H9 (cell line): ENCODE measurements around the gene PPP1R27. TPM values are rescaled to one million over a fixed set of nuclear protein-coding genes. Genes with fewer than 3 reads are reported as not detected.

Experiments used
- DNase-seq: peaks from one replicate; pipeline ENCODE4 v3.0.0-alpha.2; 2017
- H2AFZ ChIP-seq: one replicate; pipeline ENCODE4 v1.6.1; 2013; ENCODE audit warnings: mild to moderate bottlenecking, low read length, control low read depth, moderate library complexity
- H2AK5ac ChIP-seq: 2 replicates; pipeline ENCODE4 v1.6.1; 2013; ENCODE audit warnings: low read length, control low read depth, mixed read lengths; ENCODE audit not compliant: insufficient read length
- H2BK120ac ChIP-seq: one replicate; pipeline ENCODE4 v1.6.1; 2013; ENCODE audit warnings: low read depth, mild to moderate bottlenecking, low read length, control low read depth, inconsistent platforms; ENCODE audit not compliant: poor library complexity, severe bottlenecking
- H2BK12ac ChIP-seq: 2 replicates; pipeline ENCODE4 v1.6.1; 2013; ENCODE audit warnings: low read length, control low read depth, mixed read lengths, low read depth; ENCODE audit not compliant: insufficient read length
- H2BK15ac ChIP-seq: 2 replicates; pipeline ENCODE4 v1.6.1; 2013; ENCODE audit warnings: low read depth, low read length, control low read depth
- H2BK20ac ChIP-seq: one replicate; pipeline ENCODE4 v1.6.1; 2013; ENCODE audit warnings: low read depth, mild to moderate bottlenecking, low read length, control low read depth, inconsistent platforms; ENCODE audit not compliant: poor library complexity, severe bottlenecking
- H2BK5ac ChIP-seq: 2 replicates; pipeline ENCODE4 v1.6.1; 2013; ENCODE audit warnings: low read length, control low read depth, mixed read lengths; ENCODE audit not compliant: insufficient read length
- H3K14ac ChIP-seq: 2 replicates; pipeline ENCODE4 v1.6.1; 2013; ENCODE audit warnings: low read length, control low read depth; ENCODE audit not compliant: insufficient read depth
- H3K18ac ChIP-seq: 2 replicates; pipeline ENCODE4 v1.6.1; 2013; ENCODE audit warnings: low read depth, mild to moderate bottlenecking, mixed read lengths, low read length, control low read depth; ENCODE audit not compliant: insufficient read length
- H3K23ac ChIP-seq: 2 replicates; pipeline ENCODE4 v1.6.1; 2013; ENCODE audit warnings: low read length, control low read depth, mixed read lengths, low read depth; ENCODE audit not compliant: insufficient read length
- H3K23me2 ChIP-seq: 2 replicates; pipeline ENCODE4 v1.6.1; 2013; ENCODE audit warnings: low read depth, mild to moderate bottlenecking, mixed read lengths, low read length, control low read depth; ENCODE audit not compliant: insufficient read length, poor library complexity, severe bottlenecking
- H3K27ac ChIP-seq: 2 replicates; pipeline ENCODE4 v1.5.1; 2013; ENCODE audit warnings: low read length, control low read depth, mixed read lengths, low read depth; ENCODE audit not compliant: insufficient read length
- H3K27me3 ChIP-seq: 2 replicates; pipeline ENCODE4 v1.6.1; 2013; ENCODE audit warnings: low read length, control low read depth, inconsistent platforms; ENCODE audit not compliant: insufficient read depth
- H3K4ac ChIP-seq: 2 replicates; pipeline ENCODE4 v1.6.1; 2013; ENCODE audit warnings: low read depth, mild to moderate bottlenecking, control low read depth, inconsistent platforms, low read length, moderate library complexity
- H3K4me1 ChIP-seq: 2 replicates; pipeline ENCODE4 v1.6.1; 2013; ENCODE audit warnings: low read length, control low read depth, inconsistent platforms; ENCODE audit not compliant: insufficient read depth
- H3K4me2 ChIP-seq: 2 replicates; pipeline ENCODE4 v1.6.1; 2013; ENCODE audit warnings: low read length, control low read depth, mixed read lengths; ENCODE audit not compliant: insufficient read length, insufficient read depth
- H3K56ac ChIP-seq: 2 replicates; pipeline ENCODE4 v1.6.1; 2013; ENCODE audit warnings: low read depth, mild to moderate bottlenecking, mixed read lengths, low read length, control low read depth; ENCODE audit not compliant: insufficient read length
- H3K79me1 ChIP-seq: 2 replicates; pipeline ENCODE4 v1.6.1; 2013; ENCODE audit warnings: low read depth, mild to moderate bottlenecking, moderate library complexity, low read length, control low read depth, inconsistent platforms; ENCODE audit not compliant: insufficient read depth, poor library complexity, severe bottlenecking
- H3K79me2 ChIP-seq: 2 replicates; pipeline ENCODE4 v1.6.1; 2013; ENCODE audit warnings: low read length, control low read depth, inconsistent platforms; ENCODE audit not compliant: insufficient read depth
- H3K9ac ChIP-seq: 2 replicates; pipeline ENCODE4 v1.6.1; 2013; ENCODE audit warnings: low read length, control low read depth, mixed read lengths; ENCODE audit not compliant: insufficient read length; ENCODE audit errors: extremely low read depth
- H3K9me3 ChIP-seq: one replicate; pipeline ENCODE4 v1.6.1; 2013; ENCODE audit warnings: low read depth, low read length, inconsistent platforms; ENCODE audit not compliant: control insufficient read depth
- H3T11ph ChIP-seq: one replicate; pipeline ENCODE4 v1.6.1; 2013; ENCODE audit warnings: mild to moderate bottlenecking, low read length, control low read depth, inconsistent platforms
- H4K20me1 ChIP-seq: one replicate; pipeline ENCODE4 v1.6.1; 2013; ENCODE audit not compliant: control insufficient read depth, insufficient read length, insufficient read depth
- H4K5ac ChIP-seq: 2 replicates; pipeline ENCODE4 v1.6.1; 2013; ENCODE audit warnings: low read depth, mild to moderate bottlenecking, mixed read lengths, low read length, control low read depth; ENCODE audit not compliant: insufficient read length
- H4K8ac ChIP-seq: replicated peaks from 2 replicates; pipeline ENCODE4 v1.6.1; 2013; ENCODE audit warnings: low read length, control low read depth, mixed read lengths, low read depth; ENCODE audit not compliant: insufficient read length
- H4K91ac ChIP-seq: 2 replicates; pipeline ENCODE4 v1.6.1; 2013; ENCODE audit warnings: low read depth, mild to moderate bottlenecking, moderate library complexity, mixed read lengths, low read length, control low read depth; ENCODE audit not compliant: insufficient read length
- H3K27ac Mint-ChIP-seq, 3 experiments: 2 replicates in 2 of 3; 3 replicates in 1 of 3; pipeline ENCODE4 v1.8.0; 2020 to 2021; ENCODE audit warnings: mixed read lengths in 3 of 3, mild to moderate bottlenecking in 1 of 3, moderate library complexity in 1 of 3
- H3K27me3 Mint-ChIP-seq: 2 replicates; pipeline ENCODE4 v1.8.0; 2021; ENCODE audit warnings: low read depth, mild to moderate bottlenecking, moderate library complexity, mixed read lengths
- H3K36me3 Mint-ChIP-seq, 3 experiments: 2 replicates in 2 of 3; 3 replicates in 1 of 3; pipeline ENCODE4 v1.8.0; 2020 to 2021; ENCODE audit warnings: low read depth in 3 of 3, mixed read lengths in 3 of 3; ENCODE audit not compliant: insufficient read depth in 1 of 3
- H3K4me1 Mint-ChIP-seq, 2 experiments: 2 replicates each; pipeline ENCODE4 v1.8.0; 2020; ENCODE audit warnings: mixed read lengths in 2 of 2
- H3K4me3 Mint-ChIP-seq, 2 experiments: 2 replicates in 1 of 2; 3 replicates in 1 of 2; pipeline ENCODE4 v1.8.0; 2020 to 2021; ENCODE audit warnings: mild to moderate bottlenecking in 2 of 2, mixed read lengths in 2 of 2, moderate library complexity in 1 of 2
- H3K9me3 Mint-ChIP-seq, 2 experiments: 2 replicates in 1 of 2; 3 replicates in 1 of 2; pipeline ENCODE4 v1.8.0; 2020; ENCODE audit warnings: mild to moderate bottlenecking in 2 of 2, mixed read lengths in 2 of 2, moderate library complexity in 1 of 2
- WGBS: extraction: QIAGEN DNeasy Blood & Tissue Kit; methylation state at CpG from one replicate; pipeline ENCODE4 v1.1.7; 2013; ENCODE audit warnings: missing lambda C conversion rate, low lambda C conversion rate, mixed read lengths; ENCODE audit not compliant: insufficient read length; ENCODE audit errors: extremely low coverage; 5-methylcytosine and 5-hydroxymethylcytosine counted together
- total RNA-seq: library from RNA; stranded (reverse); gene quantifications from 2 replicates; pipeline ENCODE4 v1.2.1, GENCODE V29; 2021
- TF ChIP-seq, protein P1 (sequence below): fragments of 200-600 bp; sonication (generic); conservative IDR thresholded peaks from 3 replicates; pipeline ENCODE4 v1.8.0; 2021; ENCODE audit warnings: antibody characterized with exemption, mild to moderate bottlenecking

PPP1R27 gene
- total RNA-seq, 1 experiment from 2014 or later, result 0.22 TPM

DNA sequence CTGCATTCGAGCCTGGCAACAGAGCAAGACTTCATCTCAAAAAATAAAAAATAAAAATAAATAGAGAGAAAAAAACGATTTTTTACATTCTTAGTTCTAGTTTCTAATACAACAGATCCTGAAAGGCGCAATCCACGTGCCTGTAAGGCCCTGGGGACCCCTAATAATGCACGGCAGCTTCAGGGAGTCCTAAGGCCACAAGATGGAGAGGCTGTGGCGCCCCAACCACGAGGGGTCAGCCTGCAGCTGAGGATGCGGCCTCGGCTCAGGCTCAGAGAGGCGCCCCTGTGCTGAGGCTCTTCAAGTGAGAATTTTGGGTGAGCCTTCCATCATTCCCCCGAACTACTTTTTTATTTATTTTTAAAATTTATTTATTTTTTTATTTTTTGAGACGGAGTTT is 14.6 kb upstream of the PPP1R27 start:
- no CpG with 5 or more reads among the region's 12 CpGs for WGBS
- Histone ChIP-seq H3K79me1 (no peaks in the 10 kb centered on the region), H3K56ac (no peak overlapping the region), H3K9me3 (no peaks in the 10 kb centered on the region), H3T11ph (no peak overlapping the region), H3K27ac (no peak overlapping the region), H3K4me2 (no peak overlapping the region), H3K4ac (no peak overlapping the region), H3K18ac (no peak overlapping the region), H4K20me1 (peaks cover 2% of the 10 kb centered on the region), H3K14ac (no peak overlapping the region), H4K5ac (no peak overlapping the region), H2AK5ac (no peak overlapping the region), H3K4me1 (no peaks in the 10 kb centered on the region), H3K9ac (no peak overlapping the region), H4K91ac (no peak overlapping the region), H2BK20ac (no peak overlapping the region), H2BK12ac (no peak overlapping the region), H3K27me3 (no peaks in the 10 kb centered on the region), H2AFZ (no peak overlapping the region), H4K8ac (no peak overlapping the region), H2BK5ac (no peak overlapping the region), H2BK120ac (no peak overlapping the region), H3K23me2 (no peaks in the 10 kb centered on the region), H3K79me2 (no peaks in the 10 kb centered on the region), H3K23ac (no peak overlapping the region), H2BK15ac (no peak overlapping the region)
- Mint-ChIP-seq H3K27me3 (no peaks in the 10 kb centered on the region; the same call in 1 of the 2 replicates), H3K27ac (no peak overlapping the region), H3K36me3 (peaks cover 35 to 70% (median 64%) of the 10 kb centered on the region in 3 experiments; a peak in 6 of 7 replicates), H3K4me1 (no peaks in the 10 kb centered on the region), H3K4me3 (no peak overlapping the region), H3K9me3 (no peaks in the 10 kb centered on the region)
- DNase-seq, result no peak
- TF ChIP-seq, protein P1, sequence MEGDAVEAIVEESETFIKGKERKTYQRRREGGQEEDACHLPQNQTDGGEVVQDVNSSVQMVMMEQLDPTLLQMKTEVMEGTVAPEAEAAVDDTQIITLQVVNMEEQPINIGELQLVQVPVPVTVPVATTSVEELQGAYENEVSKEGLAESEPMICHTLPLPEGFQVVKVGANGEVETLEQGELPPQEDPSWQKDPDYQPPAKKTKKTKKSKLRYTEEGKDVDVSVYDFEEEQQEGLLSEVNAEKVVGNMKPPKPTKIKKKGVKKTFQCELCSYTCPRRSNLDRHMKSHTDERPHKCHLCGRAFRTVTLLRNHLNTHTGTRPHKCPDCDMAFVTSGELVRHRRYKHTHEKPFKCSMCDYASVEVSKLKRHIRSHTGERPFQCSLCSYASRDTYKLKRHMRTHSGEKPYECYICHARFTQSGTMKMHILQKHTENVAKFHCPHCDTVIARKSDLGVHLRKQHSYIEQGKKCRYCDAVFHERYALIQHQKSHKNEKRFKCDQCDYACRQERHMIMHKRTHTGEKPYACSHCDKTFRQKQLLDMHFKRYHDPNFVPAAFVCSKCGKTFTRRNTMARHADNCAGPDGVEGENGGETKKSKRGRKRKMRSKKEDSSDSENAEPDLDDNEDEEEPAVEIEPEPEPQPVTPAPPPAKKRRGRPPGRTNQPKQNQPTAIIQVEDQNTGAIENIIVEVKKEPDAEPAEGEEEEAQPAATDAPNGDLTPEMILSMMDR, result no peak
